ENCODE data around the gene CDH13. TPM values are rescaled to one million over a fixed set of nuclear protein-coding genes. Genes with fewer than 3 reads are reported as not detected.

The CDH13 gene
- total RNA-seq, 4 donors from 2014 or later = 3.4 to 14.8 (median 6.5) TPM

- H3K4me1 ChIP-seq = peaks cover 14 to 15% of the 10 kb centered on the region in 2 donors
- H3K27me3 ChIP-seq = no peaks in the 10 kb centered on the region
- H3K9me3 ChIP-seq = no peaks in the 10 kb centered on the region
- H3K27ac ChIP-seq = no peak overlapping the region
- TF ChIP-seq CTCF (IDR thresholded peaks at IDR 0.05) = no peak
- TF ChIP-seq POLR2A (IDR thresholded peaks at IDR 0.05) = no peak
- H3K36me3 ChIP-seq = no peaks in the 10 kb centered on the region
- intact Hi-C loops (cut with DNase I) = no loop called here
- DNase-seq = no peak
- no peak overlapping the region for H3K4me3 ChIP-seq (replicated peaks in 1 of 3)
- 52 to 57% methylated on average over 7 of the region's 7 CpGs for WGBS, 2 donors
Observed at GRCh38 chr16:82703871-82704768, 77.4 kb downstream of the CDH13 start.

GRCh38 chr16:82709987-82710386, 83.2 kb downstream of the CDH13 start:
- Histone ChIP-seq H3K4me3 (replicated peaks in 1 of 3) (no peak overlapping the region), H3K36me3 (no peaks in the 10 kb centered on the region), H3K4me1 (no peaks in the 10 kb centered on the region), H3K27me3 (no peaks in the 10 kb centered on the region), H3K27ac (no peak overlapping the region), H3K9me3 (no peaks in the 10 kb centered on the region)
- 63 to 98% methylated on average over 3 of the region's 3 CpGs for WGBS, 2 donors
- no peak for DNase-seq
- intact Hi-C loops (cut with DNase I) = no loop called here
- no peak for TF ChIP-seq CTCF (IDR thresholded peaks at IDR 0.05)
- no peak for TF ChIP-seq POLR2A (IDR thresholded peaks at IDR 0.05)

- Histone ChIP-seq H3K4me1 (no peaks in the 10 kb centered on the region), H3K36me3 (no peaks in the 10 kb centered on the region), H3K27me3 (no peaks in the 10 kb centered on the region), H3K9me3 (no peaks in the 10 kb centered on the region), H3K27ac (no peak overlapping the region), H3K4me3 (replicated peaks in 1 of 3) (no peak overlapping the region)
- intact Hi-C loops (cut with DNase I) = no loop called here
- DNase-seq = no peak
- WGBS, 2 donors = 69% methylated on average over 4 of the region's 4 CpGs
- TF ChIP-seq CTCF (IDR thresholded peaks at IDR 0.05) (no peak), POLR2A (IDR thresholded peaks at IDR 0.05) (no peak)
Observed at GRCh38 chr16:82713778-82714177, 87.0 kb downstream of the CDH13 start.

- DNase-seq = no peak
- no peaks in the 10 kb centered on the region for H3K36me3 ChIP-seq
- H3K4me1 ChIP-seq = no peaks in the 10 kb centered on the region
- intact Hi-C loops (cut with DNase I) = no loop called here
- H3K9me3 ChIP-seq = no peaks in the 10 kb centered on the region
- H3K27me3 ChIP-seq = no peaks in the 10 kb centered on the region
- H3K27ac ChIP-seq = no peak overlapping the region
- TF ChIP-seq POLR2A (IDR thresholded peaks at IDR 0.05) (no peak), CTCF (IDR thresholded peaks at IDR 0.05) (no peak)
- WGBS, 2 donors = 69 to 88% methylated on average over 8 of the region's 8 CpGs
- H3K4me3 ChIP-seq (replicated peaks in 1 of 3) = no peak overlapping the region
Observed at GRCh38 chr16:82715160-82715559, 88.4 kb downstream of the CDH13 start.

GRCh38 chr16:82715833-82716232, 89.1 kb downstream of the CDH13 start:
- no peak for TF ChIP-seq CTCF (IDR thresholded peaks at IDR 0.05)
- no peak for TF ChIP-seq POLR2A (IDR thresholded peaks at IDR 0.05)
- intact Hi-C loops (cut with DNase I) = no loop called here
- 63 to 71% methylated on average over 3 of the region's 3 CpGs for WGBS, 2 donors

More at GRCh38 chr16:82715833-82716232, 89.1 kb downstream of the CDH13 start:
- Histone ChIP-seq H3K9me3 (no peaks in the 10 kb centered on the region), H3K4me1 (no peaks in the 10 kb centered on the region), H3K27ac (no peak overlapping the region), H3K27me3 (no peaks in the 10 kb centered on the region), H3K4me3 (replicated peaks in 1 of 3) (no peak overlapping the region), H3K36me3 (no peaks in the 10 kb centered on the region)
- no peak for DNase-seq

All from thyroid gland (tissue), 4 donors.